ENCODE data around the gene TULP4.
"Not testable (repeated sequence)": the region's sequence is repeated elsewhere in the genome, so short reads cannot be mapped to it uniquely, and the experiment has no call there.

Gene TULP4

DNA sequence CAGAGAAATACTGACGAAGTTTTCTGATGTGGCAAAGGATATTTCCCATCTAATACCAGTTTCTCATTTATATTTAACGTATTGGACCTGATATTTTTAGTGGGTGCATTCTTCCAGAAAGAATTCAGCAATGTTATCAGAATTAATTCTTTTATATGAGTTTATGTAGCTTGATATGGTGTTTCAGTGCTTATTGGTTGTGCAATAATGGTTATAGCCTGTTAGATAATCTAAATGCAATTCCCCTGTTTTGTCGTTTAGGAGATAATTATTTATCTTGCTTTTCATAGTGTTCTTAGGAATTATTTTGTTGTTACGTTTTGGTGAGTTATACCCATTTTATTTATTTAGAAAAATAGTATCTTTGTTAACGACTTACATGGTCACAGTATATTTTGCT lies 196.2 kb downstream of the TULP4 start:
- no peak for DNase-seq

DNA sequence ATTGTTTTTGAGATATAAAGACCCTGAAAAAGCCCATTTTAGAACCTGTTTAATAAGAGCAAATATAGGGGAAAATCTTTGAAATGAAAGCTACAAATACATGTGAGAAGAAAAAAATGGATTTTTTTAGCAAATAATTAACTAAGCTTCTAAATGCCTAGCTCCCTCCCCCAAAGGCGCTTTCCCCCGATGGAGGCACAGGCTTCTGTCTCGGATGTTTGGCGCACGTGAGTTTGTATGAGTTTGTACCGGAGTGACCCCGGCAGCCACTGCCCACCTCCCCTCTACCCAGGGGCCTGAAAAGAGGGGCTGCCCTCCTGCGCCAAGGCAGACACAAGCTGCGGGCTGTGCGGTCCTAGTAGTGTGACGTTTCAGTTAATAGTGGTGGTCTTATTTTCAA lies 197.2 kb downstream of the TULP4 start:
- DNase-seq = no peak

DNA sequence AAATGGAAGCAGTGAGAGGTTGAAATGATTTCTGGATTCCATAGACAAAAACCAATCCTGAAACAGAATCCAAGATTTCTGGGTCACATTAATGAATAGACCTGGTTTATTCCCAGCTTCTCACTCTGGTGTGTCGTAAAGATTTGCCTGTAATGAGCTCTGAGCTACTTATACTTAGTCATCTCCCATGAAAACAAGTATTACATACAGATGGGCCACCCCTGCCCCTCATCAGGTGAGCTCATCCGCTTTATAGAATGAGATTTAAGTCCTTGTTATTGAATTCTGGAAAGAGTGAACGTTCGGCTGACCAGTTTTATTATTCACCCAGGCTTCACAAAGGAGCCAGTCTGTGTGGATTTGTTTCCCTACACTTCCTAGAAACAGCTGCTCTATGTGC lies 200.5 kb downstream of the TULP4 start:
- no peak for DNase-seq

DNA sequence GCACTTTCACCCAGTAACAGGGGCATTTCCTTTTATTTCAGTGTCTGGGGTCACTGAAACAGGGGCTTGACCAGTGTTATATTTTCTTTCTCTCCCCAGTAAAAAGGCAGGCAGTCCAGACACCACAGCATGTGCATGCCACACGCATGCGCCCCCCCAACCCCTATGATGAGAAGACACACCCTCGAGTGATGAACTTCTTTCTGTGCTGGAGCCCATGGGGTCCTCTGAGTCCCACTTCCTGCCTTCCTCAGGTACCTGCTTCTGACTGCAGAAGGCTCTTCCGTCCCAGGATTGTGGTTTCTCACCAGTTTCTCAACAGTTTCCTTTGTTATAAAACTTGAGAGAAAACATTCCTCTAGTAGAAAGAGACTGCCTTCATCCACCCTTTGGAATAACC lies 201.9 kb downstream of the TULP4 start:
- no peak for DNase-seq

DNA sequence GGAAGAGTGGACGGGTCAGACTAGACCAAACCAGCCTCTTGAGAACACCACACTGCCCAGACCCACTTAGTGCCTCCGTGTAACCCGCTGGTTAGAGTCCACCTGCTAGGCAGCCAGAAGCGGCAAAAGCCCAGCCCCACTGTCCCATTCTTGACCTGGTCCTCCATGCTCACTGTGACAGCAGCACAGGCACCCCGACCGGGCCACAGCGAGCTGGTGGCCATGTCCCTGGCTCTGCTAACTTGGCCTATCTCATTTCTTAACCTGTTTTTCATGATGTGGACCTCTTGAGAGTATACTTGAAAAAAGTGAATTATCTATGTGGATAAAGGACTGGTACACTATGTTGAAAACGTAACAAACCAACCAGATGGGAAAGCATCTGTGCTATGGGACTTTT lies 202.7 kb downstream of the TULP4 start:
- no peak for DNase-seq

DNA sequence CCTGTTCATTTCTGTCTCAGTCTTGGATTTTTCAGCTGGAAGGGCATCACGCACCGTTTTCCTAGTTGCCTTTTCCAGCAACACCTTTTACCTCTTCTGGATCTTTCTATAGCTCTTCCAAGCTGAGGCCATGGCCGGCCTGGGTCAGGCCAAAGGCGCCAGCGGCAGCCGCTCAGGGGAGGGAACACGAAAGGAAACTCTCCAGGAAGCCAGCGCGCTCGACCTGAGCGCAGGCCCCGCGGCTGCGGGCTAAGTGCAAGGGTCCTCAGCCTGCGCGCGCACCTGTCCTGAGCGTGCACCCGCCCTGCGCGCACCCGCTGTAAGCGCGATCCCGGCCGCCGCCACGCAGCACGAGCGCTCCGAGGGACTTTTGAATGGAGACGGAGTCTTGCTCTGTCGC lies 203.8 kb downstream of the TULP4 start:
- DNase-seq = no peak

DNA sequence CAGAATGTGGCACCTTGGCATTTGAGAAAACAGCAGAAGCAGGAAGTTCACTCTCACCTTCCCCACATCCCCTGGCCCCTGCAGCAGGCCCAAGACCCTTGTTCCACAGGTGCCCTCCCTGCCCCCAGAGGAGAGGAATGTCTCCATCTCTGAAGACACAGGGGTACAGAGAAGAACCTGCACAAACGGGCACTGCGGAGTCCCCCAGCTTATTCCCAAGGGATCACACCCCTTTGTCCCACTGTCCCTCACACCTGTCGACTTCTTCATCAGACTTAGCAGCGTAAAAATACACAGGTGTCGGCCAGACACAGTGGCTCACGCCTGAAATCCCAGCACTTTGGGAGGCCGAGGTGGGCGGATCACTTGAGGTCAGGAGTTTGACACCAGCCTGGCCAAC lies 204.8 kb downstream of the TULP4 start:
- no peak for DNase-seq

DNA sequence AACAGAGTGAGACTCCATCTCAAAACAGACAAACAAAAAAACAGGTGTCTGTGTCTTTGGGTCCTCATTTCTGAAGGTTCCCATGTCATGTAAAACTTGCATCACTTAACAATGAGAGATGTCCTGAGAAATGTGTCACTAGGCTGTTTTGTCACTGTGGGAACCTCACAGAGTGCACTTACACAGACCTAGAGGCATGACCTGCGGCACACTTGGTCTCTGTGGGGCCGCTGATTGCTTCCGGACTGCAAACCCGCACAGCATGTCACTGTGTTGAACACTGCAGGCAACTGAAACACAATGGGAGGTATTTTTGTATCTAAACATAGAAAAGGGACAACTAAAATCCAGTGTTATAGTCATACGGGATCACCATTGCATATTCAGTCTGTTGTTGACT lies 205.3 kb downstream of the TULP4 start:
- DNase-seq = no peak

DNA sequence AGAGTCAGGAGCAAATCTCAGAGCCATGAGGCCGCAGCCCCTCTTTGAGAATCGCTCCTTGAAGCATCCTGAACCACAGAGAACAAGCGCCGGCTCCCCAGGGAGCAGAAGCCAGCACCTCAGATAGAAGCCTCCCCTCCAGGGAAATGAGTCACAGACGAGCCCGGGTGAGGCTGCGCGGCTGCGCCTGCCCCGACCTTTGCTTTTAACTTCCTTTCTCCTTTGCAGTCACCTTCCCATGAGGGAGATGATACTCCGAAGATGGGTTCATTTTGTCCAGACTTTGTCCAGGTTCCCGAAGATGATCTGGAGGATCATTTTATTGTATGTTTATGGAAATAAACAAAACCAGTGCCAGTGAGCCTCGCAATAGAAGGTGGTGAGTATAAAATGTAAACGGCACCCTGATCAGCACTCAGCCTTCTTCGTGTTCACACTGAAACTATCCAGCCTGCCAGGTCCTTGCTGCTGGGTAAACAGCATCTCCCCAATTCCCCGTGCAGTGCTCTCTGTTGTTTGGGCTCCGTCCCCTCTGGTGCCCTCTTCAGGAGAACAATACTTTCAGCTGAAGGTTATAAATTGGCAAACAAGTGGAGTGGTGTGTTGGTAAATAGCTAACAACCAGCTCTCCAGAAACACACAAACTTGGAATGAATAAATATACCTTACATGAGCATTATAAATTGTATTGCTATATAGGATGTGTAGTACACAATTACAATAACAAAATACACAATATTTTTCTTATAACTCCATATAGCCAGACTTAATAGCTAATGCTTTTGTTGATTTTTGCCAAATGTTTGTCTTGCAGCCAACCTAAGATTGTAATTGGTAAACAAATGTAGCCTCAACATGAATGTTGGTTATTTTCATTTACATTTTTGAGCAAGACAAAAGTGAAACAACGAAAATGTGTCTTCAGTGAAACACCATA lies 206.2 kb downstream of the TULP4 start:
- peak; percentile 74 for DNase-seq

DNA sequence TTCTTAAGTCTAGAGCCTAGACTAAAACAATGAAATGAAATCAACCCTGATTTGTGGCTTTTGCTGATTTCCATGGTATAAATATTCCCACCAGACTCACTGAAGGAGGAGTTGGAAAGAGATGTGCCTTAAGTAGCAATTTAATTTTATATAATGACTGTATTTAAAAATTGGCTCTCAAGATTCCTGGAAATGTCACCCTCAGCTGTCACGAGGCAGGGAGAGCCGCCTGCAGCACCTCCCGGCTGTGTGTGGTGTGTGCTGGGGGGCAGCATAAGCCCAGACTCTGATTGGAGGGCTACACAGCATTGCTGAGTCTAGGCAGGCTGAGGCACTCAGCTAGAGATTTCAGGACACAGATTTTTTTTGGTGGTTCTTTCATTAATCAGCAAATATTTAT lies 207.0 kb downstream of the TULP4 start:
- DNase-seq = no peak

DNA sequence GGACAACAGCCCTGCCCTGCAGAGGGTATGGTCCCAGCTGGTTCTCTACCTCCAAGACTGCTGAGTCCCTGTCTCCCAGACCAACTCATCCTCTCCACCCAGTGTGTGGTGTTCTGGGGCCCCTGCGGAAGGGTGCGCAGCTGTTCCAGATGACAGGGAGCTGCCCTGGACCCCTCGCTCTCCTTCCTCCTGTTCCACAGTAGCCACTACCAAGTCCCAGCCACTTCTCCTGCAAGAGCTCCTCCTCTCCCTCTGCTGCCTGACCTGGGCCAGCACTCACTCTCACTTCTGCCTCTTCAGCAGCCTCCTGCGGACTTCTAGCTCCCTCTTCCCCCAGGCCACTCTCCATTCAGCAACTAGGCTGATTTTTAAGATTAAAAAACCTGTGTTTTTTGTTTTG lies 207.5 kb downstream of the TULP4 start:
- no peak for DNase-seq

DNA sequence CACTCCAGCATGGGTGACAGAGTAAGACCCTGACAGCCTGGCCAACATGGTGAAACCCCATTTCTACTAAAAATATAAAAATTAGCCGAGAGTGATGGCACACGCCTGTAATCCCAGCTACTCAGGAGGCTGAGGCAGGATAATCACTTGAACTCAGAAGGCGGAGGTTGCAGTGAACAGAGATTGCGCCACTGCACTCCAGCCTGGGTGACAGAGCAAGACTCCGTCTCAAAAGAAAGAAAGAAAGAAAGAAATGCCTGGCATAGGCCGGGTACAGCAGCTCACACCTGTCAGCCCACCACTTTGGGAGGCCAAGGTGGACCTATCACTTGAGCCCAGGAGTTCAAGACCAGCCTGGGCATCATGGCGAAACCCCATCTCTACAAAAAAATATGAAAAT lies 208.7 kb downstream of the TULP4 start:
- DNase-seq = not testable (repeated sequence)

DNA sequence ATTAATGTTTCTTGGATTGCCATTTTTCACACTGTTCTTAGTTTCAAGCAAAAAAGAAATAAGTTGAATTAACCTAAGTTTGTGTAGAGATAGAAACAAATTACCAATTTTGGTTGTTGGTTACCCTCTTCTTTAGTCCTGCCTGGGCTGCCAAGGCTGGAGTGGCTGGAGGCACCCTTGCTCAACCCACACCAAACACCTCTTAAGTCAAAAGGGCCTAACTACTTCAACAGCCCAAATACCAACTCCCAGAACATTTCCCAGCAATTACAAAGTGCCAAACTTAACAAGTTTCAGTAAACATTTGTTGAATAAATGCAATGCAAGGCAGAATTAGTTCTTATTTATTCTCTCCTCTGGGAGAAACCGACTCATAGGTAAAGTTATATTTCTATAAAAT lies 209.5 kb downstream of the TULP4 start:
- DNase-seq = no peak

DNA sequence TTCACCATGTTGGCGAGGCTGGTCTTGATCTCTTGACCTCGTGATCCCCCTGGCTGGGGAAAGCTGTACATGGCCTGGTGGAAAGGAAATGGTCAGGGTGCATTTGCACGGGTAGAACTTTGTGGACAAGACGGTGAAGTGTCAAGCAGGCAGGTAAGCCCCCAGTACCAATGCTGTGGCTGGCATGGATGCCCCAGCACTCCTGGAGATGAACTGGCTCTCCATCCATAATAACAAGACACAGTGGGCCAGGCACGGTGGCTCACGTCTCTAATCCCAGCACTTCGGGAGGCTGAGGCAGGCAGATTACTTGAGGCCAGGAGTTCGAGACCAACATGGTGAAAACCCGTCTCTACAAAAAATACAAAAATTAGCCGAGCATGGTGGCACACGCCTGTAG lies 210.4 kb downstream of the TULP4 start:
- no peak for DNase-seq

DNA sequence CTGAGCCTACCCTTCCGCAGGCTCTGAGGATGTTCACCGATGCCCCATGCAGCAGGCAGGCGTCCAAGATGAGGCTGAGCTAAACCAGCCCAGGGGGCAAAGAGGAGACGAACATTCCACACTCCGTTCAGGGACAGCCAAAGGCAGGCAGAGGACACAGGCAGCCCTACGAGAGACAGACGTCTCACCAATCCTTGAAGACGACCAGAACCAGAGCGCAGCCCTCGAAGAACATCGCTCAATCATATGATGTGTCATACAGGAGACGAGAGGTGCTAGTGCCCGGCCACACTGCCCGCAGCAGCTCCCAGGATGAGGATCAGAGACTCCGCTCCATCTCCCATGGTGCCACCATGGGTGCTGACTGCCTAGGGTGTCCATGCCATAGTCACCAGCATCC lies 212.0 kb downstream of the TULP4 start:
- DNase-seq = no peak

DNA sequence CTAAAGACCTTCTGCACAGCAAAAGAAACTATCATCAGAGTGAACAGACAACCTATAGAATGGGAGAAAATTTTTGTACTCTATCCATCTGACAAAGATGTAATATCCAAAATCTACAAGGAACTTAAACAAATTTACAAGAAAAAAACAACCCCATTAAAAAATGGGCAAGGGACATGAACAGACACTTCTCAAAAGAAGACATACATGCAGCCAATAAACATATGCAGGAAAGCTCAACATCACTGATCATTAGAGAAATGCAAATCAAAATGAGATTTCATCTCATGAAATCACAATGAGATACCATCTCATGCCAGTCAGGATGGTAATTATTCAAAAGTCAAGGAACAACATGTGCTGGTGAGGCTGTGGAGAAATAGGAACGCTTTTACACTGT lies 215.6 kb downstream of the TULP4 start:
- DNase-seq = not testable (repeated sequence)

DNA sequence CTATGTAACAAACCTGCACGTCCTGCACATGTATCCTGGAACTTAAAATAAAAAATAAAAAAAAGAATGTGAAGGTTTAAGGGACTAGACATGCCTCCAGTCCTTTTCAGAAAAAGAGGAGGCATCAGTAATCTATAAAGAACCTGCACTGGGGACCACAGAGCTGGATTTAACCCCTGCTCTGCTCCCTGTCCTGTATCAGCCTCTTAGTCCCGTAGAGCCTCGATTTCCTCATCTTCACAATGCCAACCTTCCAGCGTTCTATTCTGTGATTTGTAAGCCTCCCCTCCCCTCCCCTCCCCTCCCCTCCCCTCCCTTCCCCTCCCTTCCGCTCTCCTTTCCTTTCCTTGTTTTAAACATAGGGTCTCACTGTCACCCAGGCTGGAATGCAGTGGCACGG lies 216.6 kb downstream of the TULP4 start:
- DNase-seq = no peak

DNA sequence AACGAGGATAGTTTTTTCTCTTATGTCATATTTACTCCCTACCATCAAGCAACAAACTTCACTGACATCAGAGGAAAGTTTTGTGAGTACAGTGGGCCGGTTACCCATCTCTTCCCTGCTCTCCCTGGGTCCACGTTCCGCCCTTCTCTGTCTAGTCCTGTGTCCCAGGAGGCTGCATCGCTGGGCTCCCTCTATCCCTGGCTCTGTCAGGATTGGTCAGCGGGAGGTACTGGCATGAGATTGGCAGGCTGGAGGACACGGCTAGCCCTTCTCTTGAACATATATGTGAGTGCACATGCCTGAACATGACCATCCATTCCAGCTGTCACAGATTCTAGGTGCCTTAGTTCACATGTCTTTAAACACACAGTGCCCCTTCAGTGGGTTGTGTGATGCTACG lies 217.4 kb downstream of the TULP4 start:
- DNase-seq = no peak

DNA sequence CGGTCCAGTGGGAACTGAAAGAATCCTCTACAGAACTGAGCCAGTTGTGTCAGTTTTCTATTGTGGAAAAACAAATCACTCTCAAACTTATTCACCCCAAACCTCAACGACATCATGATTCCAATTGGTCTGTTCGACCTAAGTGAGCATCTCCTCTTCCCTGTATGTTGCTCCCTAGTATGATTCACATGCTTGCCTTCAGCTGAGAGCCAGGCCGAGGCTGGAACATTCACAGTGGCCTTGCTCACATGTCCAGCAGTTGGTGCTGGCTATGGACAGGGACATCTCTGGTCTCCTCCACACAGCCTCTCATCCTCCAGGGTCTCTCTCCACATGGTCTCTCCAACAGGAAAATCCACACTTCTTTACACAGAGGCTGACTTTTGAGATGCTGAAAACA lies 219.3 kb downstream of the TULP4 start:
- DNase-seq = no peak

DNA sequence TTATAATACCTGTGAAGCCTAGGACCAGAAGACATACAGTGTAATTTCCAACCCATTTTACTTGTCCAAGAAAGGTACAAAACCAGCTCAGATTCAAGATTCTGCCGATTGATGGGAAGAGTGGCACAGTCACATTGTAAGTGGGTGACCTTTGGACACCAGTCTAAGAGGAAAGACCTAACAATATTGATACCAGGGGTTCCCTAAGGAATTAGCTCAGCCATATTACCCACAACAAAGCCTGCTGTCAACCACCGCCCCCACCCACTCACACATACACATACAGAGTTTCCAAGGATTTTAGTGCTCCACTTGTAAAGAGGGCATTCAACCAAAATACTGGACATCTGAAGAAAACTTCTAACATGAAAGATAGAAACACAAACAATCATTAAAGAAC lies 219.7 kb downstream of the TULP4 start:
- no peak for DNase-seq

DNA sequence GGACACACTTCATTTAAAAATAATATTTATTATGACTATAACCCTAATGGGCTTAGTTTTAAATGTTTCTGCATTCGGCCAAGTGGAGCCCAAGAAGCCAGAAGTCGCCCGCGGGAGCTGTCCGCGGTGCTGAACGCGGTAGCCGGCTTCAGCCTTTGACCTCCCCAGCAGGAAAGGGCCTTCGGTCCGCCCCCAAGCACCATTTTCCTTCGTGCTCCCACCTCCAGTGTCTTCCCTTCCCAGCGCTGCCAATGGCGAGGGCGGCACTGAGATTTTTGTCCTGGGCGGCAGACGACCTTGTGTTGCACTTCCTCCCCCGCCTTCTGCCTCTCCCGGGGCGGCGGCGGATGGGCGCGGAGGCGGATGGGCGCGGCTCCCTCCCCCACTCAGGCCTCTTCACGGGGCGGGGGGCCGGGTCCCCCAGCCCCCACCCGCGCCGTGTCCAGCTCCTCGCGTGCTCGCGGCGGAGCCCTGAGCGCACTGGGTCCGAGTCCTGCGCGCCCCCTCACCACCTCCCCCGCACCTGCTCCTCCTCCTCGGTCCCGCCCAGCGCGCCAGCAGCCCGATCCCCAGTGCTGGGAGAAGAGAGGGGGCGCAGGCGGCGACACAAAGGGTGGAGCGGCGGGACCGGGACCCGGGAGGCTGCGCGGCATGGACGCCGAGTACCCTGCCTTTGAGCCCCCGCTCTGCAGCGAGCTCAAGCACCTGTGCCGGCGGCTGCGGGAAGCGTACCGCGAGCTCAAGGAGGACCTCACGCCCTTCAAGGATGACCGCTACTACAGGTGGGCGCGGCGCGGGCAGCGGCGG lies 224.0 kb downstream of the TULP4 start:
- peak; percentile 73 for DNase-seq

DNA sequence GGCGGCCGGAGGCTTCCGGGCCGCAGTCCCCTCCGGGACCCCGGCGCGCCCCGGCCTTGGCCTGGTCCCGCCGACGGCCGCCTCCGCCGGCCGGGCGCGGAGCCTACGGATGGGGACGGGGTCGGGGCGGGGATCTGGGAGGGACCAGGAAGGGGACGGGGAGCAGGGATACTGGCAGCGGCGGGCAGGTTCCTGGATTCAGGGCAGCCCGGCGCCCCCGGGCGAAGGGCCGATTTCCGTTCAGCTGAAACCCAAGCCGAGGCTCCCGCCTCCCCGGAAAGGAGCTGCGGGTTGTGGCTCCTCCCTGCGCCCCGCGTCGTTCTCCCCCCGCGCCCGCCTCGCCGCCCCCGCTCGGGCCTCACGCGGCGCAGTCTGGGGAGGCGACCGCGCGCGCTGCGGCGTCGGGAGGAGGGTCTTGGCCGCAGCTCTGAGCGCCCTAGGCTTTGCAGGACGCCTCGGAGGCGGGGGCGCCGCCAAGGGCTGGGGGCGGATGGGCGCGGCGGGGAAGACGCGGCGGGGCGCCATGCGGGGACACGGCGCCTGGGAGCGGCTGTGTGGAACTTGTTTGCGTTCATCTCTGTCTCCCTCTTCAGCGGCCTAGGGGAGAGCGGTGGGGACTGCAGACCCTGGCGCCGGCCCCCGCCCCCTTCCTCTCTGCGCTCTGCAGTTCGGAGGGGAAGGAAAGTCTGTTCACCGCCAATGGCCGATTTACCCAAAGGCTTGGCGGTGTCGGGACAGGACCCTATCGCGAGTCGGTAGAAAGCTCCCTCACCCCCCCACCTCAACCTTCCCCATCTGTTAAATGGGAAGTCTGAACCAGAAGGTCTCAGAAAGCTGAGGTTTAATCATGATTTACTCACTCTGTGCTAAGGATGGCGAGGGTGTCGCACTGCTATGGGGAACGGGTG lies 224.9 kb downstream of the TULP4 start:
- peak; percentile 30 for DNase-seq

DNA sequence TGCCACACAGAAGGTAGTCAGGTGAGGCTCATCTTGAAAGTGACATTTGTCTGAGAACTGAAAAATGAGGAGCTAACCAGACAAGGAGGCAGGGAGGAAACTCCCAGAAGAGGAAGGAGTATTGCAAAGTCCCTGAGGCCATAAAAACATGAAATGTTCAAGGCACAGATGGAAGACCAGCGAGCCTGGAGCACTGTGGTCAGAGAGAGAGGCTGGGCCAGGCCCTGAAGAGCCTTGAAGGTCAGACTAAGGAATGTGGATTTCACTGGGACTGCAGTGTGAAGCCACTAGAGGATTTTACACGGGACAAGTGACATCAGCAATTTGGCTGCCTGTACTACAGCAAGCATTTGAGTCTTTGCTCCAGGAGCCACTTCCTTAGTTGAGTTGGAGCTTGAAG lies 226.5 kb downstream of the TULP4 start:
- no peak for DNase-seq

Measured in CD4-positive, alpha-beta T cell treated with Interleukin-10 for 1 hour (primary cell).